Transverse colon (tissue), 4 donors: ENCODE results near the gene DAP3. TPM values are rescaled to one million over a fixed set of nuclear protein-coding genes. Genes with fewer than 3 reads are reported as not detected.
"Not testable (repeated sequence)": the region's sequence is repeated elsewhere in the genome, so short reads cannot be mapped to it uniquely, and the experiment has no call there.

Source experiments
- DNase-seq: peaks from one replicate; pipeline ENCODE4 v3.0.0-alpha.2; 2019
- H3K27ac ChIP-seq, 4 donors: fragments of 200-600 bp; sonication (generic); 2 replicates each; pipeline ENCODE4 v1.5.1; 2016 to 2018; ENCODE audit warnings: inconsistent platforms in 4 of 4
- H3K27me3 ChIP-seq: fragments of 200-600 bp; sonication (generic); 2 replicates; pipeline ENCODE4 v1.5.1; 2017; ENCODE audit warnings: inconsistent platforms
- H3K36me3 ChIP-seq, 4 donors: fragments of 200-600 bp; sonication (generic); 2 replicates each; pipeline ENCODE4 v1.5.1; 2017 to 2019; ENCODE audit warnings: inconsistent platforms in 4 of 4
- H3K4me1 ChIP-seq, 4 donors: fragments of 200-600 bp; sonication (generic); 2 replicates each; pipeline ENCODE4 v1.5.1; 2017 to 2020; ENCODE audit warnings: inconsistent platforms in 4 of 4
- H3K4me3 ChIP-seq, 4 donors: fragments of 200-600 bp; sonication (generic); 1 replicate in 1 of 4; 2 replicates in 3 of 4; pipeline versions ENCODE4 v1.5.1 to v1.6.1; 2017 to 2019; ENCODE audit warnings: inconsistent platforms in 4 of 4
- H3K9me3 ChIP-seq, 2 donors: fragments of 200-600 bp; sonication (generic); 2 replicates each; pipeline ENCODE4 v1.5.1; 2017 to 2019; ENCODE audit warnings: inconsistent platforms in 2 of 2
- CTCF ChIP-seq, 5 experiments: fragments of 200-600 bp in 3 of 5; fragments of 450-650 bp in 2 of 5; sonication (generic) in 3 of 5; IDR thresholded peaks; 1 replicate in 2 of 5; 2 replicates in 3 of 5; pipeline ENCODE4 v1.5.1; 2016 to 2017; ENCODE audit warnings: antibody characterized with exemption in 5 of 5, inconsistent platforms in 3 of 5, mild to moderate bottlenecking in 2 of 5, moderate library complexity in 1 of 5
- EP300 ChIP-seq: sonication (generic); formaldehyde crosslinking; IDR thresholded peaks from one replicate; pipeline ENCODE4 v1.6.1; 2017; ENCODE audit warnings: antibody characterized with exemption, low read depth
- POLR2A ChIP-seq: fragments of 450-650 bp; IDR thresholded peaks from one replicate; pipeline ENCODE4 v1.6.1; 2016; ENCODE audit warnings: antibody characterized with exemption, mild to moderate bottlenecking, moderate library complexity
- POLR2AphosphoS5 ChIP-seq, 3 donors: sonication (generic); formaldehyde crosslinking; IDR thresholded peaks; one replicate each; pipeline ENCODE4 v1.6.1; 2016; ENCODE audit warnings: antibody characterized with exemption in 3 of 3
- WGBS, 2 donors: methylation state at CpG; one replicate each; pipeline ENCODE4 v1.1.5; 2018; ENCODE audit warnings: low coverage in 1 of 2; 5-methylcytosine and 5-hydroxymethylcytosine counted together
- in situ Hi-C, 4 donors: fragments of 200-750 bp; cut with MboI; loops; one replicate each; pipeline versions ENCODE4 v1.15.0 to v1.15.1; 2017; ENCODE audit warnings: low sequenced_read_pairs in 3 of 4, low pct_ligation_motif_present in 1 of 4, low pct_unique_long_range_greater_than_20kb in 1 of 4
- intact Hi-C: fragments of 100-400 bp; cut with DNase I; formaldehyde crosslinking; loops from one replicate; pipeline ENCODE4 v1.15.1; 2023; ENCODE audit warnings: low total_unique reads
- total RNA-seq, 4 donors: library from RNA; depleted of rRNA; stranded (reverse); fragments of >200 nt; gene quantifications; one replicate each; pipeline ENCODE4 v1.1.0, GENCODE V29; 2016

The DAP3 gene
- total RNA-seq, 4 donors from 2014 or later = 81.9 to 134 (median 106) TPM

GRCh38 chr1:155696524-155696923 is 7.6 kb downstream of the DAP3 start:
- intact Hi-C loops (no loop called here), in situ Hi-C loops (no loop called here)
- no peak overlapping the region for H3K27ac ChIP-seq
- H3K4me1 ChIP-seq = peaks cover 0 to 8% (median 0%) of the 10 kb centered on the region in 4 donors
- DNase-seq = no peak
- H3K36me3 ChIP-seq = no peaks in the 10 kb centered on the region
- TF ChIP-seq POLR2A = no peak
- no peak for TF ChIP-seq POLR2AphosphoS5 (IDR thresholded peaks at IDR 0.05)
- no peak for TF ChIP-seq CTCF (IDR thresholded peaks at IDR 0.05)
- TF ChIP-seq EP300 = no peak
- no peaks in the 10 kb centered on the region for H3K27me3 ChIP-seq
- H3K4me3 ChIP-seq = no peak overlapping the region
- no peaks in the 10 kb centered on the region for H3K9me3 ChIP-seq

DNA sequence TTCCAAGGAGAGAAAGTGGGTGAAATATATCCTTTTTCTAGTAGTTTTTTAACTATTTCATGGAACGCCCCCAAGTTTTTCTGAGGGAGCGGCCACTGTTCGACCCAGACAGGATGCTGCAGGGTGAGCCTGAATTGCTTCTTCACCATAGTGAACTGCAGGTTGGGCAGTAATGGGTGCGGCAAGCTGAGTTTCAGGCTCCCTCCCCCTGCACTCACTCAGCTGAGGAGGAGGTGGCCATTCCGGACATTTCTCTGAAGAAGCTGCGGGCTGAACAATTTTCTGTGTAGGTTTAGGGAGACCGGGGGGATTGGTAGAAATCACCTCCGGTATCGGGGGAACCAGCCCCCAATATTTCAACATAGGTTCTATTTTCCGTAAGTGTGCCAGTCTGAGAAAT is 8.2 kb downstream of the DAP3 start:
- H3K36me3 ChIP-seq = no peaks in the 10 kb centered on the region
- intact Hi-C loops (no loop called here), in situ Hi-C loops (no loop called here)
- H3K27me3 ChIP-seq = no peaks in the 10 kb centered on the region
- TF ChIP-seq POLR2AphosphoS5 (IDR thresholded peaks at IDR 0.05) = no peak
- no peak for TF ChIP-seq POLR2A
- TF ChIP-seq EP300 = no peak
- no peak for TF ChIP-seq CTCF (IDR thresholded peaks at IDR 0.05)
- no peaks in the 10 kb centered on the region for H3K9me3 ChIP-seq
- H3K27ac ChIP-seq = no peak overlapping the region
- DNase-seq = no peak
- peaks cover 0 to 8% (median 0%) of the 10 kb centered on the region in 4 donors for H3K4me1 ChIP-seq
- WGBS, 2 donors = 96 to 97% methylated on average over 5 to 10 of the region's 10 CpGs
- H3K4me3 ChIP-seq = no peak overlapping the region

- in situ Hi-C loops, H3K27me3 ChIP-seq, DNase-seq, H3K9me3 ChIP-seq, H3K4me1 ChIP-seq, H3K27ac ChIP-seq, H3K4me3 ChIP-seq, intact Hi-C loops, H3K36me3 ChIP-seq: not testable (repeated sequence)
- WGBS, 2 donors = 91 to 93% methylated on average over 11 of the region's 11 CpGs
These were observed 8.7 kb downstream of the DAP3 start for GRCh38 chr1:155697616-155698015.

DNA sequence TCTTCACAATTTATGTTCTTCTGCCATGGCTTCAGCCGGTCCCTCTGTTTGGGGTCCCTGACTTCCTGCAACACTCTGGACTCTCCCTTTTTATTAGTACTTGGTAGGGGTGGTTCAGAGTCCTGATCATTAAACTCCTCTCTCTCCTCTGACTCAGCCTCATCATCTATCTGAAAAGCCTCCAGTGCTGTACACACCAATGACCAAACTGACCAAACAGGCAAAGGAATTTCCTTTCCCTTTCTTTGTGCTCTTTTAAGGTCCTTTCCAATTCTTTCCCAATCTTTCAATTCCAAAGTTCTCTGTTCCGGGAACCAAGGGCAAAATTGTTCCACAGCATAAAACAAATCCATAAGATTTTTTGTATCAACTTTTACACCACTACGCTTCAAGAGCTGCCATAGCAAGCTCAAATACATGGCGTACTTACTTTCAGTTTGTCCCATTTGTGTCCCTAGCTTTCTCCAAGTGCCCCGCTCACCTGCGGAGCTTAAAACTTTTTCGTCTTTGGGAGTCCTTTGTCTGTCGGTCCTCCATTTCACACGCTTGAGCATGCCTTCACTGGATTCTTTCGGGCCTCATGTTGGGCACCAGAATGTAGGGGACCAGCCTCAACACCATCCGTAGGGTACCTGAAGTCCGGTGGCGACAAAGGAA is 9.6 kb downstream of the DAP3 start:
- Histone ChIP-seq H3K9me3 (no peaks in the 10 kb centered on the region), H3K4me3 (no peak overlapping the region), H3K4me1 (peaks cover 0 to 8% (median 0%) of the 10 kb centered on the region in 4 donors), H3K27ac (no peak overlapping the region), H3K27me3 (no peaks in the 10 kb centered on the region), H3K36me3 (no peaks in the 10 kb centered on the region)
- intact Hi-C loops (no loop called here), in situ Hi-C loops (no loop called here)
- DNase-seq = no peak
- WGBS, 2 donors = 94 to 95% methylated on average over 6 to 13 of the region's 13 CpGs
- TF ChIP-seq POLR2AphosphoS5 (IDR thresholded peaks at IDR 0.05) (no peak), EP300 (no peak), CTCF (IDR thresholded peaks at IDR 0.05) (no peak), POLR2A (no peak)

GRCh38 chr1:155699062-155699461 is 10.2 kb downstream of the DAP3 start:
- H3K4me1 ChIP-seq, H3K27me3 ChIP-seq, H3K27ac ChIP-seq, DNase-seq, H3K4me3 ChIP-seq, intact Hi-C loops, H3K9me3 ChIP-seq, in situ Hi-C loops, H3K36me3 ChIP-seq: not testable (repeated sequence)
- 89 to 93% methylated on average over 3 to 4 of the region's 4 CpGs for WGBS, 2 donors

DNA sequence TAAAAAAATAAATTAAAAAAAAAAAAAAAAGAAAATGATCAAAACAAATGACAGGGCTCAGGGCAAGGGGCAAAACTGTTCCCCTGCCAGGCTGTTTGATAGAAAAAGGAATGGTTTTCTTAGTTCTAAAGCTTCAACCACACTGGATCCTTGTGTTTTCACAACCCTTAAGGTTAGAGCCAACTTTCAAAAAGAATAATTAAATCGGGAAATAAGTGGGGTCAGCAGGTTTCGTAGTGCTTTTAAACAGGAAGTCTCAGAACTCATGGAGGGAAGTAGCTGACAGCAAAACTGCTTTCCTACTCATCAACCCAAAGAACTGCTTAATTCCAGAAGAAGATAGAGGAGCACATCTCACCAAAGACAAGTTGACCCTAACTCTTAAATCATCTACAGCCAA is 12.8 kb downstream of the DAP3 start:
- H3K27me3 ChIP-seq, in situ Hi-C loops, intact Hi-C loops, H3K36me3 ChIP-seq, DNase-seq, H3K4me3 ChIP-seq, H3K4me1 ChIP-seq, H3K27ac ChIP-seq, H3K9me3 ChIP-seq: not testable (repeated sequence)
- 43 to 44% methylated on average over 2 of the region's 2 CpGs for WGBS, 2 donors
